ENCODE measurements around the gene WNT7B.

DNA sequence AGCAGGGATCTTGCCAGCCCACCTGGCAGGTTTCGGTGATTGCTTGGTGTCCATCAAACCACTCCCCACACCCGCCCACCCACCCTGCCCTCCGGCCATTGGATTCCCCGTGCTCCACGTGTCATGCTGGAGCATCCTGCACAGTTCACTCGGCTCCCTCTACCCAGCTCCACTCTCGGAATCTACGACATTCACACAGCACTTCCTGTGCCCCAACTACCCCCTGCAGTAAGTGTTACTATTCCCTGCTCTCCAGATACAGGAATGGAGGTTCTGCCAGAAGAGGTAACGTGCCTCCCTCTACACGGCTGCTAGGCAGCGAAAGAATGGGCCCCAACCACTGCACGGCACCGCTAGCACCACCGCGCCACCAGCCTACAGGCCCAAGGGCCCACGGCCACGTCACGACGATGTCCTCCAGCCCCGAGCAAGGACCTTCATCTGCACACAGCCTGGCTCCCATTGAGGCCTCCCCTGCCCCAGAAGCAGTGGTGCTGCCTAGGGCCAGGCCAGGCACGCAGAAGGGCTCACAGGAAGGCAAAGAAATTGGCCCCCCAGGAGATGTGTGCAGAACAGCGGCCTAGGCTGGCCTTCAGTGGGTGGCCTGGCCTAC is 27.6 kb downstream of the WNT7B start:
- TF ChIP-seq, protein P1, sequence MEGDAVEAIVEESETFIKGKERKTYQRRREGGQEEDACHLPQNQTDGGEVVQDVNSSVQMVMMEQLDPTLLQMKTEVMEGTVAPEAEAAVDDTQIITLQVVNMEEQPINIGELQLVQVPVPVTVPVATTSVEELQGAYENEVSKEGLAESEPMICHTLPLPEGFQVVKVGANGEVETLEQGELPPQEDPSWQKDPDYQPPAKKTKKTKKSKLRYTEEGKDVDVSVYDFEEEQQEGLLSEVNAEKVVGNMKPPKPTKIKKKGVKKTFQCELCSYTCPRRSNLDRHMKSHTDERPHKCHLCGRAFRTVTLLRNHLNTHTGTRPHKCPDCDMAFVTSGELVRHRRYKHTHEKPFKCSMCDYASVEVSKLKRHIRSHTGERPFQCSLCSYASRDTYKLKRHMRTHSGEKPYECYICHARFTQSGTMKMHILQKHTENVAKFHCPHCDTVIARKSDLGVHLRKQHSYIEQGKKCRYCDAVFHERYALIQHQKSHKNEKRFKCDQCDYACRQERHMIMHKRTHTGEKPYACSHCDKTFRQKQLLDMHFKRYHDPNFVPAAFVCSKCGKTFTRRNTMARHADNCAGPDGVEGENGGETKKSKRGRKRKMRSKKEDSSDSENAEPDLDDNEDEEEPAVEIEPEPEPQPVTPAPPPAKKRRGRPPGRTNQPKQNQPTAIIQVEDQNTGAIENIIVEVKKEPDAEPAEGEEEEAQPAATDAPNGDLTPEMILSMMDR (IDR thresholded peaks at IDR 0.05), result no peak
- TF ChIP-seq POLR2A (IDR thresholded peaks at IDR 0.05), result no peak

Measured in testis (tissue), 2 donors.